ENCODE measurements around the gene FPR2. TPM values are rescaled to one million over a fixed set of nuclear protein-coding genes. Genes with fewer than 3 reads are reported as not detected.
"Not testable (repeated sequence)": the region's sequence is repeated elsewhere in the genome, so short reads cannot be mapped to it uniquely, and the experiment has no call there.

The FPR2 gene
- total RNA-seq, 2 donors from 2014 or later, result 0.47 to 1.1 TPM

DNA sequence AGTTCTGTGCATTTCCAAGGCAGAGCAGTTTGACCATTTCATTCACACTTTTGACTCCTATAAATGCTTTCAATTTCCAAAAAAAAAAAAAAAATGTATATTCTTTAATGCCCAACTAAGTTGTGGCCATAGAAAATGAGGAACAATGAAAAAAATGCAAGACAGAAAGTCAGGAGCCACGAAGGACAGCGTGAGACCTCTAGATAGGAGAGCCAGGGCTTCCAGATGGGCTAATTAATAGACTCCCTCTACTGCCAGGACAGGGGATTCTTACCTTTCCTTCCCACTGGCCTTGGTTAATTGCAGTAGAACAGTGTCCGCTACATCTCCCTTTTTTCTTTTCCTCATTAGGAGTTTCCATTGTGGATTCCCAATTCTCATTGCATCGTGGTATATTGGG lies 42.5 kb downstream of the FPR2 start:
- Histone ChIP-seq H3K36me3 (no peaks in the 10 kb centered on the region), H3K4me1 (no peaks in the 10 kb centered on the region), H3K27me3 (no peaks in the 10 kb centered on the region), H3K9ac (ENCODE audit: low read depth in 2 of 2, low read length in 2 of 2) (no peak overlapping the region), H3K27ac (no peak overlapping the region), H3K9me3 (no peaks in the 10 kb centered on the region), H3K4me3 (no peak overlapping the region)
- TF ChIP-seq, protein P1, sequence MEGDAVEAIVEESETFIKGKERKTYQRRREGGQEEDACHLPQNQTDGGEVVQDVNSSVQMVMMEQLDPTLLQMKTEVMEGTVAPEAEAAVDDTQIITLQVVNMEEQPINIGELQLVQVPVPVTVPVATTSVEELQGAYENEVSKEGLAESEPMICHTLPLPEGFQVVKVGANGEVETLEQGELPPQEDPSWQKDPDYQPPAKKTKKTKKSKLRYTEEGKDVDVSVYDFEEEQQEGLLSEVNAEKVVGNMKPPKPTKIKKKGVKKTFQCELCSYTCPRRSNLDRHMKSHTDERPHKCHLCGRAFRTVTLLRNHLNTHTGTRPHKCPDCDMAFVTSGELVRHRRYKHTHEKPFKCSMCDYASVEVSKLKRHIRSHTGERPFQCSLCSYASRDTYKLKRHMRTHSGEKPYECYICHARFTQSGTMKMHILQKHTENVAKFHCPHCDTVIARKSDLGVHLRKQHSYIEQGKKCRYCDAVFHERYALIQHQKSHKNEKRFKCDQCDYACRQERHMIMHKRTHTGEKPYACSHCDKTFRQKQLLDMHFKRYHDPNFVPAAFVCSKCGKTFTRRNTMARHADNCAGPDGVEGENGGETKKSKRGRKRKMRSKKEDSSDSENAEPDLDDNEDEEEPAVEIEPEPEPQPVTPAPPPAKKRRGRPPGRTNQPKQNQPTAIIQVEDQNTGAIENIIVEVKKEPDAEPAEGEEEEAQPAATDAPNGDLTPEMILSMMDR (IDR thresholded peaks at IDR 0.05), result no peak
- DNase-seq, result no peak
- intact Hi-C loops (cut with DNase I), result no loop called here

DNA sequence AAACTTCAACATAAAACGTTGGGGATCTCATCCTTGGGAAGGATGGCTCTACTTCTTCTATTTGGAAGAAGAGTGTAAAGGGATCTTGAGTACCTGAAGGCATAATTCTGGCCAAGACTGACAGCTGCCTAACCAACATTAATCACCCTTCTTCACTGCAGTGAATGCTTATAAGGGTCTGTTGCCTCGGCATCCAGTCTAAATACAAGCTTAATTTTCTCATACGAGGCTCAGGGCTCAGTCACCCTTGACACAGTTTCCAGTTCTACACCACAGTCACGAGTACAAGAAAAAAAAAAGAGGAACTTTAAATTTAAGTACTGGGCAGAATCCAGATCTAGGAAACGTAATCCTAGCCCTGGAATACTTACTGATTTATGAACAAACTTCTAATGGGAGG lies 43.0 kb downstream of the FPR2 start:
- Histone ChIP-seq H3K9ac (ENCODE audit: low read depth in 2 of 2, low read length in 2 of 2) (no peak overlapping the region), H3K4me1 (no peaks in the 10 kb centered on the region), H3K27ac (no peak overlapping the region), H3K9me3 (no peaks in the 10 kb centered on the region), H3K27me3 (no peaks in the 10 kb centered on the region), H3K36me3 (no peaks in the 10 kb centered on the region), H3K4me3 (no peak overlapping the region)
- DNase-seq, result no peak
- TF ChIP-seq, protein P1 (IDR thresholded peaks at IDR 0.05), result no peak
- intact Hi-C loops (cut with DNase I), result no loop called here

DNA sequence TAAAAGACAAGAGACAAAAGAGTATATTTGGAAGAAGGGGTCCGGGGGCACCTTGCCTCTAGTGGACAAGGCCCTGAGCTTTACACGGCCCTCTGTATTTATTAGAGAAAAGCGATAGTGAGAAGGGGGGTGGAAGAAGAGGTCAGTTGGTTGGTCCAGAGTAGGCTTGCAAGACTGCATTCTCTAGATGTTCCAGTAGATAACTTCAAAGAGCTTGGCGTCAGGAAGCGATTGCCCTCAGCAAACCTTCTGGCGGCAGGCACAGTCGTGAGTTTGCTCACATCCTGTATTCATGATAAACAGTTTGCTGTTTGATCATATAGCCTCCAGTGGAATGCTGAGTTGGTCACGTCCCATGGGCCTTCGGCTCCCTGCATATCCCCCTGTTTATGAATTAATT lies 43.8 kb downstream of the FPR2 start:
- H3K9ac ChIP-seq (ENCODE audit: low read depth in 2 of 2, low read length in 2 of 2); DNase-seq; H3K4me3 ChIP-seq; H3K9me3 ChIP-seq; H3K4me1 ChIP-seq; H3K36me3 ChIP-seq; H3K27me3 ChIP-seq; H3K27ac ChIP-seq; intact Hi-C loops (cut with DNase I): not testable (repeated sequence)

DNA sequence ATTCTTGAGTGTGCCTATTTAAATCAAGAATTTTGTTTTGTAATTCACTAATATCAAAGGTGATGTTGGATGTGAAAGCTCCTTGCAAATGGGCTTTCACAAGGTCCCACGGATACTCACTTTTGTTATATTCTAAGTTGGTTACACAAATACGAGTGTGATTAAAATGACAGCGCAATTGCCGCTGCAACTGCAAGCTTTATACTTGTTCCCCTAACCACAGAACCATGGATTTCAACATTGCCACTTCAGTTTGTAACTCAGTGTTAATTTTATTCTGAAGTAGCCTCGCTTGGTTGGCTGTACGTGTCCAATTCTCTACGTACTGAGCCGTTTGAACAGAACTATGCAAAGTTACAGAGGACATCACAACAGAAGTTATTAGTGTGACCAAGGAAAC lies 44.4 kb downstream of the FPR2 start:
- not testable (repeated sequence) for H3K4me3 ChIP-seq, H3K36me3 ChIP-seq

DNA sequence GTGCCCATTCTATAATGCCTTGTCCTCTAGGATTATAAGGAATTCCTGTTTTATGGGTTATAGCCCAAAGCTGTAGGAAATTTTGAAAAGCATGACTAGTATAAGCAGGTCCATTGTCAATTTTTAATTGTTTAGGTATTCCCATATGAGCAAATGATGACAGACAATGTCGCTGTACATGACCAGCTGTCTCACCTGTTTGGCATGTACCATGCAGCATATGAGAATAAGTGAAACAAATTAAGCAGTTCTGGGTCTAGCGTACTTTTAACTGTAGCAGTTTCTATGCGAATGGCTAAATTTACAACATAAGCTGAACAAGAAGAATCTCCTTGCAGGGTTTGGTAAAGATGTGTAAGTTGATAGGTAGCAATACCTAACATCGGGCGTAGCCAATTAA lies 45.6 kb downstream of the FPR2 start:
- DNase-seq; H3K27me3 ChIP-seq; intact Hi-C loops (cut with DNase I); H3K4me3 ChIP-seq; H3K36me3 ChIP-seq; H3K4me1 ChIP-seq; H3K9ac ChIP-seq (ENCODE audit: low read depth in 2 of 2, low read length in 2 of 2); H3K27ac ChIP-seq; H3K9me3 ChIP-seq: not testable (repeated sequence)

More for the DNA sequence above, 44.4 kb downstream of the FPR2 start:
- H3K9ac ChIP-seq (ENCODE audit: low read depth in 2 of 2, low read length in 2 of 2); H3K9me3 ChIP-seq; DNase-seq; H3K4me1 ChIP-seq; H3K27me3 ChIP-seq; intact Hi-C loops (cut with DNase I); H3K27ac ChIP-seq: not testable (repeated sequence)

DNA sequence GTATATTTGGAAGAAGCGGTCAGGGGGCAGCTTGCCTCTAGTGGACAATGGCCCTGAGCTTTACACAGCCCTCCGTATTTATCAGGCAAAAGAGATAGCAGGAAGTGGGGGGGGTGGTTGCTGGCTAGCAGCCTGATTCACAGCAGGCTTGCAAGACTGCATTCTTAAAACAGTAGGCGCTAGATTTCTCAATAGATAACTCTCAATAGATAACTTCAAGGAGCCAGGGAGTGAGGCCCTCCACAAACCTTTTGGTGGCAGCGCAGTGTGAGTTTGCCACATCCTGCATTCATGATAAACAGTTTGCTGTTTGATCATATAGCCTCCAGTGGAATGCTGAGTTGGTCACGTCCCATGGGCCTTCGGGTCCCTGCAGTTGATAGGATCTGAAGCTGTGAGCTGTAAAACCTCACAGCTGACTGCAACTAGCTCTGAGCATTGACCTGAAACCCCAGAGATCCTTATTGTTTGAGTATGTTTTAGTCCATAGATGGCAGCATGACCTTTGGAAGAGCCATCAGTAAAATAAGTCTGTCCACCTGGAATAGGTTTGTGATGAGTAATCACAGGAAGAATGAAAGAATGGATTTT lies 46.2 kb downstream of the FPR2 start:
- Histone ChIP-seq H3K27me3 (no peaks in the 10 kb centered on the region), H3K4me3 (no peak overlapping the region), H3K36me3 (no peaks in the 10 kb centered on the region), H3K9me3 (no peaks in the 10 kb centered on the region), H3K9ac (ENCODE audit: low read depth in 2 of 2, low read length in 2 of 2) (no peak overlapping the region), H3K4me1 (no peaks in the 10 kb centered on the region), H3K27ac (no peak overlapping the region)
- intact Hi-C loops (cut with DNase I), result no loop called here
- no peak for DNase-seq
- TF ChIP-seq, protein P1 (IDR thresholded peaks at IDR 0.05), result no peak

DNA sequence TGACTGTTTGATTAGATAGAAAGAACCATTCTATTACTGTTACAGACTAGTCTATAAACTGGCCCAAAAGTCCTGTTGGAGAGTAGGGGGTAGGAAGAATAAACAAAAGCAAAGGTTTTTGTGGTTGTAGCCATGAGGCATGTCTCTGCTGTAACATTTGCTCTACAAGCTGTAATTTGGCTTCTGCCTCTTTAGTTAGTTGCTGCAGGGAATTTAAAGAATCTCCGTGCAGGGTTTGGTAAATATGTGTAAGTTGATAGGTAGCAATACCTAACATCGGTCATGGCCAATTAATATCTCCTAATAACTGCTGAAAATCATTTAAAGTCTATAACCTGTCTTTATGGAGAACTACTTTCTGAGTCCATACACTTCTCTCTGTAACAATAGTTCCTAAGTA lies 46.9 kb downstream of the FPR2 start:
- Histone ChIP-seq H3K27me3 (no peaks in the 10 kb centered on the region), H3K9ac (ENCODE audit: low read depth in 2 of 2, low read length in 2 of 2) (no peak overlapping the region), H3K9me3 (no peaks in the 10 kb centered on the region), H3K36me3 (no peaks in the 10 kb centered on the region), H3K4me3 (no peak overlapping the region), H3K4me1 (no peaks in the 10 kb centered on the region), H3K27ac (no peak overlapping the region)
- no peak for DNase-seq
- TF ChIP-seq, protein P1 (IDR thresholded peaks at IDR 0.05), result no peak
- intact Hi-C loops (cut with DNase I), result no loop called here
